Astrocyte (in vitro differentiated cells and primary cell): ENCODE data around the gene GRM5. TPM values are rescaled to one million over a fixed set of nuclear protein-coding genes. Genes with fewer than 3 reads are reported as not detected.

Experiments used
- DNase-seq: peaks from one replicate; pipeline ENCODE4 v3.0.0-alpha.2; 2010; ENCODE audit warnings: low read depth
- FAIRE-seq: peaks from 2 replicates; lab custom pipeline; 2011; peaks lifted over from hg19 to GRCh38; lab: Jason Lieb, UNC
- H2AFZ ChIP-seq: 2 replicates; pipeline ENCODE4 v1.6.0; 2012; ENCODE audit warnings: low read depth, low read length, inconsistent platforms
- H3K27ac ChIP-seq: 2 replicates; pipeline ENCODE4 v1.5.1; 2011; ENCODE audit warnings: low read depth, low read length, inconsistent platforms
- H3K27me3 ChIP-seq: 2 replicates; pipeline ENCODE4 v1.6.0; 2011; ENCODE audit warnings: low read length, inconsistent platforms; ENCODE audit not compliant: insufficient read depth
- H3K36me3 ChIP-seq: 2 replicates; pipeline ENCODE4 v1.5.1; 2011; ENCODE audit warnings: low read length, inconsistent platforms; ENCODE audit not compliant: insufficient read depth
- H3K4me1 ChIP-seq: 2 replicates; pipeline ENCODE4 v1.5.1; 2011; ENCODE audit warnings: low read length, inconsistent platforms; ENCODE audit not compliant: insufficient read depth
- H3K4me2 ChIP-seq: 2 replicates; pipeline ENCODE4 v1.6.0; 2012; ENCODE audit warnings: low read length, inconsistent platforms
- H3K4me3 ChIP-seq: 2 replicates; pipeline ENCODE4 v1.5.1; 2011; ENCODE audit warnings: low read depth, mild to moderate bottlenecking, low read length, inconsistent platforms; ENCODE audit not compliant: insufficient read depth
- H3K79me2 ChIP-seq: 2 replicates; pipeline ENCODE4 v1.6.0; 2012; ENCODE audit warnings: mild to moderate bottlenecking, low read length, inconsistent platforms; ENCODE audit not compliant: insufficient read depth
- H3K9ac ChIP-seq: 2 replicates; pipeline ENCODE4 v1.6.0; 2012; ENCODE audit warnings: mild to moderate bottlenecking, low read length, inconsistent platforms
- H3K9me3 ChIP-seq: 2 replicates; pipeline ENCODE4 v1.5.1; 2012; ENCODE audit warnings: low read depth, mild to moderate bottlenecking, low read length, inconsistent platforms; ENCODE audit not compliant: insufficient read depth
- H4K20me1 ChIP-seq: 2 replicates; pipeline ENCODE4 v1.6.0; 2012; ENCODE audit warnings: low read length, inconsistent platforms; ENCODE audit not compliant: insufficient read depth
- H3K27ac Mint-ChIP-seq: one replicate; pipeline ENCODE4 v1.8.0; 2021; ENCODE audit warnings: mild to moderate bottlenecking, mixed read lengths; ENCODE audit not compliant: unreplicated experiment
- H3K27me3 Mint-ChIP-seq: one replicate; pipeline ENCODE4 v1.8.0; 2021; ENCODE audit warnings: low read depth, mixed read lengths; ENCODE audit not compliant: unreplicated experiment
- H3K36me3 Mint-ChIP-seq: one replicate; pipeline ENCODE4 v1.8.0; 2021; ENCODE audit warnings: low read depth, mixed read lengths; ENCODE audit not compliant: unreplicated experiment
- H3K4me1 Mint-ChIP-seq: one replicate; pipeline ENCODE4 v1.8.0; 2021; ENCODE audit warnings: low read depth, mixed read lengths; ENCODE audit not compliant: unreplicated experiment
- H3K4me3 Mint-ChIP-seq: one replicate; pipeline ENCODE4 v1.8.0; 2021; ENCODE audit warnings: mild to moderate bottlenecking, moderate library complexity, mixed read lengths; ENCODE audit not compliant: unreplicated experiment
- H3K9me3 Mint-ChIP-seq: one replicate; pipeline ENCODE4 v1.8.0; 2021; ENCODE audit warnings: mild to moderate bottlenecking, mixed read lengths; ENCODE audit not compliant: unreplicated experiment
- CTCF ChIP-seq: IDR thresholded peaks from 2 replicates; pipeline ENCODE4 v1.5.1; 2011; ENCODE audit warnings: low read depth, mild to moderate bottlenecking, inconsistent platforms, low read length, moderate library complexity; ENCODE audit not compliant: insufficient read depth
- EZH2 ChIP-seq: IDR thresholded peaks from 2 replicates; pipeline ENCODE4 v1.6.1; 2012; ENCODE audit warnings: mild to moderate bottlenecking, low read length, inconsistent platforms; ENCODE audit not compliant: insufficient read depth
- total RNA-seq: library from RNA; stranded (reverse); gene quantifications from 2 replicates; pipeline ENCODE4 v1.2.1, GENCODE V29; 2021

GRM5 gene
- total RNA-seq, 1 donor from 2014 or later: 0.30 TPM

GRCh38 chr11:88831303-88831890 lies 234.4 kb downstream of the GRM5 start:
- no peak for FAIRE-seq

GRCh38 chr11:88827018-88827676 lies 238.6 kb downstream of the GRM5 start:
- Mint-ChIP-seq H3K27me3 (no peaks in the 10 kb centered on the region), H3K9me3 (no peaks in the 10 kb centered on the region), H3K27ac (no peak overlapping the region), H3K4me1 (peaks cover 1% of the 10 kb centered on the region), H3K4me3 (no peak overlapping the region), H3K36me3 (no peaks in the 10 kb centered on the region)
- Histone ChIP-seq H3K36me3 (no peaks in the 10 kb centered on the region), H3K27ac (no peak overlapping the region), H4K20me1 (no peaks in the 10 kb centered on the region), H3K4me2 (no peak overlapping the region), H3K9ac (no peak overlapping the region), H3K4me3 (no peak overlapping the region), H3K9me3 (no peaks in the 10 kb centered on the region), H3K79me2 (no peaks in the 10 kb centered on the region), H3K27me3 (no peaks in the 10 kb centered on the region), H2AFZ (no peak overlapping the region), H3K4me1 (no peaks in the 10 kb centered on the region)
- no peak for TF ChIP-seq EZH2
- DNase-seq: no peak
- no peak for FAIRE-seq

More at GRCh38 chr11:88831303-88831890, 234.4 kb downstream of the GRM5 start:
- no peaks in the 10 kb centered on the region for H3K9me3 Mint-ChIP-seq
- Histone ChIP-seq H3K79me2 (no peaks in the 10 kb centered on the region), H3K36me3 (no peaks in the 10 kb centered on the region), H3K4me3 (no peak overlapping the region), H3K9me3 (no peaks in the 10 kb centered on the region), H3K4me1 (no peaks in the 10 kb centered on the region), H3K27me3 (no peaks in the 10 kb centered on the region), H3K27ac (no peak overlapping the region), H3K9ac (no peak overlapping the region), H2AFZ (no peak overlapping the region), H3K4me2 (no peak overlapping the region), H4K20me1 (no peaks in the 10 kb centered on the region)
- H3K27ac Mint-ChIP-seq: no peak overlapping the region
- peaks cover 1% of the 10 kb centered on the region for H3K4me1 Mint-ChIP-seq
- H3K27me3 Mint-ChIP-seq: no peaks in the 10 kb centered on the region
- no peaks in the 10 kb centered on the region for H3K36me3 Mint-ChIP-seq
- TF ChIP-seq CTCF (no peak), EZH2 (no peak)
- H3K4me3 Mint-ChIP-seq: no peak overlapping the region
- no peak for DNase-seq

GRCh38 chr11:88819616-88820015 lies 246.2 kb downstream of the GRM5 start:
- Mint-ChIP-seq H3K36me3 (no peaks in the 10 kb centered on the region), H3K9me3 (no peaks in the 10 kb centered on the region), H3K27me3 (no peaks in the 10 kb centered on the region), H3K4me3 (no peak overlapping the region), H3K27ac (no peak overlapping the region), H3K4me1 (no peaks in the 10 kb centered on the region)
- H3K27me3 ChIP-seq: no peaks in the 10 kb centered on the region
- no peaks in the 10 kb centered on the region for H3K79me2 ChIP-seq
- H3K9me3 ChIP-seq: no peaks in the 10 kb centered on the region
- no peak overlapping the region for H3K4me3 ChIP-seq
- H3K4me1 ChIP-seq: no peaks in the 10 kb centered on the region
- H2AFZ ChIP-seq: no peak overlapping the region
- H3K4me2 ChIP-seq: no peak overlapping the region
- H4K20me1 ChIP-seq: no peaks in the 10 kb centered on the region
- no peaks in the 10 kb centered on the region for H3K36me3 ChIP-seq
- no peak overlapping the region for H3K27ac ChIP-seq
- no peak for TF ChIP-seq CTCF
- no peak for TF ChIP-seq EZH2
- FAIRE-seq: no peak
- no peak overlapping the region for H3K9ac ChIP-seq
- no peak for DNase-seq
